Ramos (cell line): ENCODE measurements around the gene MTUS2.

ENCODE experiments used
- in situ Hi-C: fragments of 300-500 bp; cut with MboI; formaldehyde crosslinking; loops from one replicate; pipeline ENCODE4 v1.14.3; 2022; ENCODE audit warnings: low sequenced_read_pairs; ENCODE audit not compliant: unreplicated experiment

The MTUS2 gene

DNA sequence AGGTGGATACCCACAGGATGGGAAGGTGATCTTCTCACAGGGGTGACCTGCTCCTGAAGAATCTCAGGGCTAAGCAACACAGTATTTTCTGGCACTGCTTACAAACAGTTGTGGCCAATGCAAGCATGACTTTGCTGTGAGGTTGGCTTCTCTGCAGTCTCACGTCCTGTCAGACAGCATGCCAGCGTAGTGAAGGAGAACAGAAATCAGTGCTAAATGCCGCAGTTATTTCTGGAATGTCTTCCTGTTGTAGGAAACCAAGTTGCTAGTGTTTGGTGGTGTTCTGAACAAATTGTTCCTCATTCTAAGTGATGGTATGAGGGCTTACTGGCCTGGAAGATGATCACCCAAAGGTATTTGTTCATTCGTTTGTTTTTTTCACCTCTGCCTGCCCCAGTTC, 320.1 kb downstream of the MTUS2 start:
- in situ Hi-C loops = no loop called here

- in situ Hi-C loops = no loop called here
Observed at GRCh38 chr13:29143847-29144246, 323.7 kb downstream of the MTUS2 start.

DNA sequence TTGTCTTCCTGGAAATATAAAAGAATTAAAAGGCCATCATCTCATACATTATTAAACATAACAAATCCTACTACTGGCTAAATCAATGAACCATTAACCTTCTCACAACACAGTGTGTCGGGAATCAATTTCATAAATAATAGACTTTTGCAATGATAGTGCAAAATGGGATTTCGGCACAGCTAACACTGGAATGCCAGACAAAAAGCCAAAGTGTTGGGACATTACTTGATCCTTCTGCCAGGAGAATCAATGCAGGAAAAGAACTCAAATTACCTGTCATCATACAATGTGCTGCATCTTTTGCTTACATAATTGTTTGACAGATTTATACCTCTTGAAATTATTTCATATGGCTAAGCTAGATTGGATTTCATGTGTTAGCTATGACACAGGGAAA, 334.3 kb downstream of the MTUS2 start:
- in situ Hi-C loops = no loop called here

DNA sequence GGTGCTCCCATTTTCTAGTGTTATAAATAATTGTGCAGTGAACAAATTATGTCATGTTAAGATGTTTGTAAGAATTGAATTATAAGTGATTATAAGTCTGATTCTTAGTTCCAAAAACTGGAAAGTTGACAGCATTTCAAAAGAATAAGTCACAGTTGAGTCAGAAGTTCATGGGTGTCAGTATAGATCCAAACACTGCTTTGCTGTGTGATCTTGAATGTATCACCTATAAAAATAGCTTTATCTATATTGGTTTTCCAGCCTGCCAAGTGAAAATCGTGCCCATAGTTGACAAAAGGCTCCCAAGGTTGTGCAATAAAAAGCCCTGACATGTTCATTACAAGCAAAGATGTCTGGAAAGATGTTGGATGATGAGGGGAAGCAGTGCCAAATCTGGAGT, 336.0 kb downstream of the MTUS2 start:
- in situ Hi-C loops = no loop called here

DNA sequence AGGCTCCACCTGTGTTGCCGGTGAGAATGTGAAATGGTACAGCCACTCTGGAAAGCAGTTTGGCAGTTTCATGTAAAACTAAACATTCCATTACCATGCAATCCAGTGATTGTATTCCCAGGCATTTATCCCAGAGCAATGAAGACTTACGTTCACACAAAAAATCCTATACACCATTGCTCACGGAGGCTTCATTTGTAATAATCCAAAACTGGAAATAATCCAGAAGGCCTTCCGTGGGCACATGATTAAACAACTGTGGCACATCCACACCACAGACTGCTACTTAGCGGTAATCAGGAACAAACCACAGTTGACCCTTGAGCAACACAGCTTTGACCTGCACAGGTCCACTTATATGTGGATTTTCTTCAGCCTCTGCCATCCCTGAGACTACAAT, 339.7 kb downstream of the MTUS2 start:
- in situ Hi-C loops = no loop called here

DNA sequence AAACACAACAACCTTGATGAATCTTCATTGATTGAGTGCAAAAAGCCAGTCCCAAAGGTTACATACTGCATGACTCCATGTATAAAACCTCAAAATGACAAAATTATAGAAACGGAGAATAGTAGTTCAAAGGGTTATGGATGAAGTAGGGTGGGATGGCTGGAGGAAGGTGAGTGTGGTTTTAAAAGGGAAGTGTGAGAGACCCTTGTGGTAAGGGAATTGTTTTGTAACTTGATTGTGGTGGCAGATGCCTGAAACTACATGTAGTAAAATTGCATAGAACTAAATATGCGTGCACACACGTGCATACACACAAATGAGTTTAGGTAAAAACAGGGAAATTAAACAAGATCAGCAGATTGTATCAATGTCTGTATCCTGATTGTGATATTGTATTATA, 340.7 kb downstream of the MTUS2 start:
- in situ Hi-C loops = no loop called here

DNA sequence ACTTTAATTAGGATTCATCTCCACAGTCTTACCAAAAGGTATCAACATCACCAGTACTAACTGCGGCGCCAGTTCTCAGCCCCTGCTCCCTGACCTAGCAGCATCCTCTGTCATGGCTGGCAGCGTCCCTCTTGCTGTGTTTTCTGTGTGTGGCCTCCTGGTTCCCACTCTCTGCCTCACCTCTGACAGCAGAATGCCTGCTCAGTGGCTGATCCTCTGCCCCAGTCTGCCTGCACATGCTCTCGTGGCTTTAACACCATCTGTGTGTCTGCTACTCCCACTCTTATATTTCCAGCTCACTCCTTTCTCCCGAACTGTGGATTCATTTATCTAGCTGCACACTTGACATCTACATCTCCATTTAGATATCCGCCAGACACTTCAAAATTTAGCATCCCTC, 341.5 kb downstream of the MTUS2 start:
- in situ Hi-C loops = no loop called here

GRCh38 chr13:29162638-29163235, 342.6 kb downstream of the MTUS2 start:
- in situ Hi-C loops = no loop called here

- in situ Hi-C loops = no loop called here
Observed at GRCh38 chr13:29164116-29164515, 344.0 kb downstream of the MTUS2 start.

- in situ Hi-C loops = no loop called here
Observed at GRCh38 chr13:29165216-29165615, 345.1 kb downstream of the MTUS2 start.

- in situ Hi-C loops = no loop called here
Observed at GRCh38 chr13:29165840-29166239, 345.7 kb downstream of the MTUS2 start.

GRCh38 chr13:29170436-29171082, 350.4 kb downstream of the MTUS2 start:
- in situ Hi-C loops = no loop called here

DNA sequence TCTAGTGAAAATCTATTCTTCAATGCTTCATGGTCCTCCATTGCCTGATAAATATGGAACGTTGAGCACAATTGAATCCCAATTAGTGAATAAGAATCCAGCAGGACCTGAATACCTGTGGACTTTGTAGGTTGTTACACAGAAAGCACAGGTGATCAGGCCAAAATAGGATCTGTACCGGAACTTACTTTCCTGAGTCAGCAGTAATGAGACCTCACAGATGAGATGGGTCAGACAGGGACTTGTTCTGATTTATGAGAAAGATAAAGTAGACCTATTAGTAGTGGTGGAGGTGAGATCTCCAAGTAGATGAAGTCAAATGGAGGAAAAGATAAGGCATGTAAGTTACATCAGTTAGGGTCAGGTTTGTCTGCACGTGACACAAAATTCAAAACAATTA, 351.1 kb downstream of the MTUS2 start:
- in situ Hi-C loops = no loop called here

GRCh38 chr13:29174093-29174492, 354.0 kb downstream of the MTUS2 start:
- in situ Hi-C loops = no loop called here

DNA sequence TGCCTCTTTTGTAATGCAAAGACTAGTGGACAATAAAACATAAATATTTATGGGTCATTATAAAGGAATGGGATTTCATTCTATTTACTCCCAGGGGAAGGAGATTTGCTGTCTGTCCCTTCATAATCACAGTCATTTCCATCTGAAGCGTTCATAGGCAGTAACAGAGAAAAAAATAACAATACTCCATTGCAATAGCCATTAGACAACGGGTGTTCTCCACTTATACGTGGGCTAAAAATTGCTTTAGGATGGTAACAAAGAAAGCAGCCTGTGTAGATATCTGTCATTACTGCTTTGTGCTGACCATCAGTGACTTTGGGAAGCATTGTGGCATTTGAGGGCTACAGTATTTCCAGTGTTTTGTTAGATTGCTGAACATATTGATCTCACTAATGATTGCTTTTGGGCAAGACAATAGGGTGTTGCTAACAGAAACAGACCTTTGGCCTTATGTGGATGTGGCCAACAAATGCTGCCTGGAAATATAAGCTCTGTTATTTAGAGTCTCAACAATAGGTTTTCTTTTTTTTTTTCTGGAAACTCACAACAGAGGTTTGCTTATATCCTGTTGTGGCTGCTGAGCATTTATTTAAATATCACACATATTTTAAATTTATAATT, 355.2 kb downstream of the MTUS2 start:
- in situ Hi-C loops = no loop called here

- in situ Hi-C loops = no loop called here
Observed at GRCh38 chr13:29180055-29180454, 359.9 kb downstream of the MTUS2 start.

DNA sequence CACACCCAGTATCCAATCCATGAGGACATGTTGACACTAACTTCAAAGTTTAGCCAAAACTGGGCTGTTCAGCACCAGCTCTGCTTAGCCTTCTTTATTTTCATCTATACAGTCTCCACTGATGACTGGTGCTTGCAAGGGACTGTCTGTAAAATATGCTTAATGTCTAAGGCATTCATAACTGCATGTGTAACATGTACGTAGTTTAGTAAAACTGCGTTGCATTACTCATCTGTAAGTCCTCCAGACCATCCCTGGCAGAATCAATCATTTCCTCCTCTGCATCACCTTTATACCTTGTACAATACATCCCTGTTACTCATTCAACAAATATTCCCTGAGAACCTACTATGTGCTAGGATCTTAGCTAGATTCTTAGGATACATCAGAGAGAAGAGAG, 362.1 kb downstream of the MTUS2 start:
- in situ Hi-C loops = no loop called here

GRCh38 chr13:29185926-29186325, 365.8 kb downstream of the MTUS2 start:
- in situ Hi-C loops = no loop called here

- in situ Hi-C loops = no loop called here
Observed at GRCh38 chr13:29187584-29187983, 367.4 kb downstream of the MTUS2 start.

- in situ Hi-C loops = no loop called here
Observed at GRCh38 chr13:29190298-29190697, 370.2 kb downstream of the MTUS2 start.

GRCh38 chr13:29193083-29193482, 372.9 kb downstream of the MTUS2 start:
- in situ Hi-C loops = no loop called here

- in situ Hi-C loops = no loop called here
Observed at GRCh38 chr13:29195456-29195855, 375.3 kb downstream of the MTUS2 start.
